Panc1 (cell line): Measurements from ENCODE around the gene ZFAND6. TPM values are rescaled to one million over a fixed set of nuclear protein-coding genes. Genes with fewer than 3 reads are reported as not detected.

Experiments used
- ATAC-seq: fragments of 200-7000 bp; cut with Tn5 transposase; 2 replicates; pipeline ENCODE4 v1.9.1; 2020; ENCODE audit warnings: mild to moderate bottlenecking, moderate library complexity
- BruUV-seq: library from RNA; stranded (reverse); fragments of 400-500 nt; replicated peaks from 2 replicates; lab custom pipeline; 2021; lab: Mats Ljungman, UMichigan
- CTCF ChIA-PET: fragments of 300-600 bp; sonication (Branson Sonifier 250); formaldehyde crosslinking; loops from one replicate; lab custom pipeline; 2022; ENCODE audit warnings: antibody characterized with exemption; lab: Charles Lee
- POLR2A ChIA-PET: fragments of 300-600 bp; sonication (Branson Sonifier 250); formaldehyde crosslinking; loops from one replicate; lab custom pipeline; 2022; ENCODE audit warnings: antibody characterized with exemption; lab: Charles Lee
- DNase-seq: peaks from one replicate; pipeline ENCODE4 v3.0.0-alpha.2; 2010; ENCODE audit warnings: low read depth, low spot score
- H3K27ac ChIP-seq: 2 replicates; pipeline ENCODE4 v1.5.1; 2011; ENCODE audit warnings: mild to moderate bottlenecking, low read length, inconsistent platforms
- H3K27me3 ChIP-seq: fragments of 200-500 bp; sonication (Bioruptor generic); 2 replicates; pipeline ENCODE4 v1.6.0; 2014; ENCODE audit warnings: low read length, inconsistent platforms; ENCODE audit not compliant: control insufficient read depth, insufficient read depth
- H3K36me3 ChIP-seq: fragments of 200-500 bp; sonication (Bioruptor generic); 2 replicates; pipeline ENCODE4 v1.5.1; 2014; ENCODE audit warnings: inconsistent platforms, mild to moderate bottlenecking, low read length, moderate library complexity; ENCODE audit not compliant: control insufficient read depth, insufficient read depth
- H3K4me1 ChIP-seq: 2 replicates; pipeline ENCODE4 v1.5.1; 2011; ENCODE audit warnings: inconsistent platforms, mild to moderate bottlenecking, low read length, moderate library complexity; ENCODE audit not compliant: control insufficient read depth, insufficient read depth
- H3K4me3 ChIP-seq, 2 experiments: 2 replicates each; pipeline ENCODE4 v1.5.1; 2011 to 2012; ENCODE audit warnings: low read depth in 2 of 2, low read length in 2 of 2, mild to moderate bottlenecking in 2 of 2, inconsistent platforms in 1 of 2, moderate library complexity in 1 of 2
- H3K9me3 ChIP-seq: fragments of 200-500 bp; sonication (Bioruptor generic); 2 replicates; pipeline ENCODE4 v1.5.1; 2014; ENCODE audit warnings: low read depth, mild to moderate bottlenecking, inconsistent platforms, low read length, moderate library complexity; ENCODE audit not compliant: control insufficient read depth, insufficient read depth
- POLR2AphosphoS5 ChIP-seq: IDR thresholded peaks from 2 replicates; pipeline ENCODE4 v1.6.1; 2012; ENCODE audit warnings: mild to moderate bottlenecking, low read depth, low read length, moderate library complexity
- REST ChIP-seq, 2 experiments: IDR thresholded peaks; 2 replicates each; pipeline ENCODE4 v1.6.1; 2011 to 2012; ENCODE audit warnings: low read depth in 2 of 2, control low read depth in 1 of 2, low read length in 1 of 2, mild to moderate bottlenecking in 1 of 2, moderate library complexity in 1 of 2; ENCODE audit not compliant: insufficient read depth in 1 of 2
- SIN3A ChIP-seq: IDR thresholded peaks from 2 replicates; pipeline ENCODE4 v1.6.1; 2012; ENCODE audit warnings: low read depth, mild to moderate bottlenecking, low read length, moderate library complexity, borderline replicate concordance; ENCODE audit not compliant: insufficient read depth
- TCF7L2 ChIP-seq: IDR thresholded peaks from 2 replicates; pipeline ENCODE4 v1.6.1; 2011; ENCODE audit warnings: mild to moderate bottlenecking, low read depth, low read length, inconsistent platforms
- in situ Hi-C: cut with HindIII; loops from 2 replicates; pipeline ENCODE4 v1.10.0; 2016; ENCODE audit warnings: low sequenced_read_pairs, low pct_unique_long_range_greater_than_20kb
- intact Hi-C: fragments of 100-400 bp; cut with micrococcal nuclease; formaldehyde crosslinking; loops from one replicate; pipeline ENCODE4 v1.10.0; 2022; ENCODE audit not compliant: unreplicated experiment
- total RNA-seq: library from RNA; stranded (reverse); gene quantifications from one replicate; pipeline ENCODE4 v1.2.1, GENCODE V29; 2021; ENCODE audit not compliant: unreplicated experiment
- TF ChIP-seq, protein P1 (sequence below): fragments of 450-650 bp; IDR thresholded peaks from 2 replicates; pipeline ENCODE4 v1.5.1; 2017; ENCODE audit warnings: mild to moderate bottlenecking

ZFAND6 gene
- total RNA-seq, 1 experiment from 2014 or later, result 73.0 TPM

DNA sequence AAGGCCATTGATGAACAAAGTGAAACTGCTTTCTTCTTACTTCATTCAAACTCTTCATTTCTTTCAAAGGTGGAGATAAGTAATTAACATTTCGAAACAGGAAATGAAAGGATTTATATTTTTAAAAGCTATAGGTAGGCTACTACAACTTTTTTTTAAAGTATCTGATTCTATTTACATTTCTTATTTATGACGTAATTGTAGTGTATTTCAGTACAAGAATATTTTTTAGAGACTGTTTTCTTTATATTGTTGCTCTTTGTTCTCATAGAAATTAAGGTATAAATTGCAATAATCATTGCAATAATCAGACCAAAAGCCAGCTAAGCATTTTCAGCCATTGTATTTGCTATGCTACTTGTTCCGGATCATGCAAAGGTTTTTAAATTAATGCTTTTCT lies 13.7 kb downstream of the ZFAND6 start:
- ATAC-seq, result no peak
- in situ Hi-C loops, result no loop called here

GRCh38 chr15:80076321-80077318 lies 17.1 kb downstream of the ZFAND6 start:
- TF ChIP-seq POLR2AphosphoS5, result no peak
- no peak for TF ChIP-seq REST (IDR thresholded peaks at IDR 0.05; ENCODE audit: insufficient read depth in 1 of 2, low read depth in 2 of 2, low read length in 1 of 2)
- TF ChIP-seq, protein P1, sequence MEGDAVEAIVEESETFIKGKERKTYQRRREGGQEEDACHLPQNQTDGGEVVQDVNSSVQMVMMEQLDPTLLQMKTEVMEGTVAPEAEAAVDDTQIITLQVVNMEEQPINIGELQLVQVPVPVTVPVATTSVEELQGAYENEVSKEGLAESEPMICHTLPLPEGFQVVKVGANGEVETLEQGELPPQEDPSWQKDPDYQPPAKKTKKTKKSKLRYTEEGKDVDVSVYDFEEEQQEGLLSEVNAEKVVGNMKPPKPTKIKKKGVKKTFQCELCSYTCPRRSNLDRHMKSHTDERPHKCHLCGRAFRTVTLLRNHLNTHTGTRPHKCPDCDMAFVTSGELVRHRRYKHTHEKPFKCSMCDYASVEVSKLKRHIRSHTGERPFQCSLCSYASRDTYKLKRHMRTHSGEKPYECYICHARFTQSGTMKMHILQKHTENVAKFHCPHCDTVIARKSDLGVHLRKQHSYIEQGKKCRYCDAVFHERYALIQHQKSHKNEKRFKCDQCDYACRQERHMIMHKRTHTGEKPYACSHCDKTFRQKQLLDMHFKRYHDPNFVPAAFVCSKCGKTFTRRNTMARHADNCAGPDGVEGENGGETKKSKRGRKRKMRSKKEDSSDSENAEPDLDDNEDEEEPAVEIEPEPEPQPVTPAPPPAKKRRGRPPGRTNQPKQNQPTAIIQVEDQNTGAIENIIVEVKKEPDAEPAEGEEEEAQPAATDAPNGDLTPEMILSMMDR, result no peak
- TF ChIP-seq SIN3A, result no peak
- no peak for TF ChIP-seq TCF7L2
- ChIA-PET POLR2A (interaction anchor here (0.5 to 0.7 kb wide), 3 partner anchors 13 to 95 kb away, joined by 4 to 8 read pairs (median 7); no protein-coding TSS in a partner anchor), CTCF (interaction anchor here (0.7 to 1.5 kb wide), 2 partner anchors 18 to 851 kb away, joined by 3 read pairs; no protein-coding TSS in a partner anchor)
- BruUV-seq, result no TSS peak
- intact Hi-C loops, result no loop called here
- H3K4me1 ChIP-seq, result peaks cover 25% of the 10 kb centered on the region; the same call in 1 of the 2 replicates
- no peaks in the 10 kb centered on the region for H3K9me3 ChIP-seq
- DNase-seq, result no peak
- no peak overlapping the region for H3K27ac ChIP-seq
- H3K36me3 ChIP-seq, result 0 out of 2 replicates have a peak, but pooled peaks cover 3% of the 10 kb centered on the region
- ATAC-seq, result no peak
- no peak overlapping the region for H3K4me3 ChIP-seq
- no peaks in the 10 kb centered on the region for H3K27me3 ChIP-seq
- in situ Hi-C loops, result no loop called here

More for the DNA sequence above, 13.7 kb downstream of the ZFAND6 start:
- Histone ChIP-seq H3K4me1 (peaks cover 44% of the 10 kb centered on the region), H3K4me3 (peak overlapping the region in 1 of 2 experiments; percentile 43; a peak in 2 of 4 replicates), H3K27ac (peak overlapping the region; percentile 4; the same call in 1 of the 2 replicates), H3K27me3 (no peaks in the 10 kb centered on the region), H3K9me3 (no peaks in the 10 kb centered on the region), H3K36me3 (0 out of 2 replicates have a peak, but pooled peaks cover 3% of the 10 kb centered on the region)
- ChIA-PET POLR2A (no interaction called here), CTCF (no interaction called here)
- no peak for TF ChIP-seq REST (IDR thresholded peaks at IDR 0.05; ENCODE audit: insufficient read depth in 1 of 2, low read depth in 2 of 2, low read length in 1 of 2)
- TF ChIP-seq POLR2AphosphoS5, result no peak
- TF ChIP-seq, protein P1, result no peak
- no peak for TF ChIP-seq TCF7L2
- no peak for TF ChIP-seq SIN3A
- no peak for DNase-seq
- intact Hi-C loops, result no loop called here
- no TSS peak for BruUV-seq
